ENCODE data around the gene IGFBP6. TPM values are rescaled to one million over a fixed set of nuclear protein-coding genes. Genes with fewer than 3 reads are reported as not detected.

The IGFBP6 gene
- 1 to 10 TPM; 3.7 to 6.4 TPM for total RNA-seq

GRCh38 chr12:53097564-53098353 lies at the start of gene IGFBP6:
Gene IGFBP6, plus strand, starts transcription at chr12:53097667. Its CDS starts 51 bp downstream, at chr12:53097718.
- Mint-ChIP-seq H3K4me3 (peak within 1 kb of the TSS; percentile 71), H3K27ac (no peak within 1 kb of the TSS), H3K27me3 (ENCODE audit: low read depth) (peaks cover 6% of the 10 kb centered on the region), H3K9me3 (no peaks in the 10 kb centered on the region), H3K4me1 (ENCODE audit: low read depth) (peaks cover 27% of the 10 kb centered on the region), H3K36me3 (ENCODE audit: low read depth) (no peaks in the 10 kb centered on the region)
- intact Hi-C loops (cut with micrococcal nuclease), result loop anchor here (5.0 kb wide), 1 partner anchor 405 kb away; the partner anchor contains the start of gene TARBP2
- DNase-seq, result peak; percentile 68
- CTCF ChIA-PET, result interaction anchor here (0.7 to 9.4 kb wide), 8 partner anchors 12 to 213 kb away, joined by 3 to 360 read pairs (median 4); partner anchors contain the start of gene SPRYD3

GRCh38 chr12:53048033-53048779 lies 49.3 kb upstream of the IGFBP6 start:
- Mint-ChIP-seq H3K4me1 (ENCODE audit: low read depth) (peaks cover 26% of the 10 kb centered on the region), H3K9me3 (no peaks in the 10 kb centered on the region), H3K4me3 (peak overlapping the region; percentile 9), H3K27ac (no peak overlapping the region), H3K27me3 (ENCODE audit: low read depth) (peaks cover 4% of the 10 kb centered on the region), H3K36me3 (ENCODE audit: low read depth) (no peaks in the 10 kb centered on the region)
- DNase-seq, result no peak
- intact Hi-C loops (cut with micrococcal nuclease), result loop anchor here (5.0 kb wide), 1 partner anchor 134 kb away; the partner anchor contains the start of genes CSAD and ZNF740
- CTCF ChIA-PET, result interaction anchor here (0.9 to 2.9 kb wide), 8 partner anchors 11 to 55 kb away, joined by 3 to 8 read pairs (median 4); partner anchors contain the start of gene SOAT2

- DNase-seq, result no peak
- CTCF ChIA-PET, result interaction anchor here (1.0 to 1.5 kb wide), 6 partner anchors 9 to 51 kb away, joined by 3 to 6 read pairs (median 4); no protein-coding TSS in a partner anchor
- Mint-ChIP-seq H3K27ac (no peak overlapping the region), H3K9me3 (no peaks in the 10 kb centered on the region), H3K4me3 (no peak overlapping the region), H3K36me3 (ENCODE audit: low read depth) (no peaks in the 10 kb centered on the region), H3K4me1 (ENCODE audit: low read depth) (peaks cover 30% of the 10 kb centered on the region), H3K27me3 (ENCODE audit: low read depth) (peaks cover 4% of the 10 kb centered on the region)
- intact Hi-C loops (cut with micrococcal nuclease), result loop anchor here (5.0 kb wide), 1 partner anchor 133 kb away; the partner anchor contains the start of genes CSAD and ZNF740
These were observed 48.6 kb upstream of the IGFBP6 start for GRCh38 chr12:53048780-53049401.

- CTCF ChIA-PET, result interaction anchor here (1.1 kb wide), 1 partner anchor 10 kb away, joined by 3 read pairs; no protein-coding TSS in a partner anchor
- peaks cover 4% of the 10 kb centered on the region for H3K27me3 Mint-ChIP-seq (ENCODE audit: low read depth)
- no peak within 1 kb of the TSS for H3K27ac Mint-ChIP-seq
- no peak for DNase-seq
- intact Hi-C loops (cut with micrococcal nuclease), result loop anchor here (5.0 kb wide), 1 partner anchor 133 kb away; the partner anchor contains the start of genes CSAD and ZNF740
- H3K36me3 Mint-ChIP-seq (ENCODE audit: low read depth), result no peaks in the 10 kb centered on the region
- peaks cover 34% of the 10 kb centered on the region for H3K4me1 Mint-ChIP-seq (ENCODE audit: low read depth)
- no peaks in the 10 kb centered on the region for H3K9me3 Mint-ChIP-seq
- H3K4me3 Mint-ChIP-seq, result no peak within 1 kb of the TSS
These were observed 47.7 kb upstream of the IGFBP6 start, which contains the start of gene TNS2 for GRCh38 chr12:53049571-53050318. Gene TNS2, plus strand, starts transcription at chr12:53050065. Its CDS starts 121 bp downstream, at chr12:53050186.

- intact Hi-C loops (cut with micrococcal nuclease), result no loop called here
These were observed 46.9 kb upstream of the IGFBP6 start for GRCh38 chr12:53050426-53051057.

GRCh38 chr12:53051058-53051880 lies 46.2 kb upstream of the IGFBP6 start:
- Mint-ChIP-seq H3K9me3 (no peaks in the 10 kb centered on the region), H3K27ac (no peak overlapping the region), H3K27me3 (ENCODE audit: low read depth) (no peaks in the 10 kb centered on the region), H3K4me3 (no peak overlapping the region), H3K36me3 (ENCODE audit: low read depth) (no peaks in the 10 kb centered on the region), H3K4me1 (ENCODE audit: low read depth) (peaks cover 26% of the 10 kb centered on the region)
- intact Hi-C loops (cut with micrococcal nuclease), result no loop called here
- DNase-seq, result no peak
- CTCF ChIA-PET, result interaction anchor here (0.9 to 1.6 kb wide), 3 partner anchors 15 to 48 kb away, joined by 3 to 7 read pairs (median 4); no protein-coding TSS in a partner anchor

More at GRCh38 chr12:53050426-53051057, 46.9 kb upstream of the IGFBP6 start:
- Mint-ChIP-seq H3K9me3 (no peaks in the 10 kb centered on the region), H3K36me3 (ENCODE audit: low read depth) (no peaks in the 10 kb centered on the region), H3K27me3 (ENCODE audit: low read depth) (peaks cover 4% of the 10 kb centered on the region), H3K4me3 (no peak overlapping the region), H3K27ac (no peak overlapping the region), H3K4me1 (ENCODE audit: low read depth) (peaks cover 32% of the 10 kb centered on the region)
- CTCF ChIA-PET, result interaction anchor here (0.9 to 1.6 kb wide), 3 partner anchors 15 to 49 kb away, joined by 3 to 7 read pairs (median 4); no protein-coding TSS in a partner anchor
- no peak for DNase-seq

- CTCF ChIA-PET, result interaction anchor here (1.0 to 1.6 kb wide), 3 partner anchors 14 to 47 kb away, joined by 3 to 7 read pairs (median 4); no protein-coding TSS in a partner anchor
- no peak overlapping the region for H3K27ac Mint-ChIP-seq
- no peaks in the 10 kb centered on the region for H3K36me3 Mint-ChIP-seq (ENCODE audit: low read depth)
- intact Hi-C loops (cut with micrococcal nuclease), result no loop called here
- no peaks in the 10 kb centered on the region for H3K27me3 Mint-ChIP-seq (ENCODE audit: low read depth)
- no peaks in the 10 kb centered on the region for H3K9me3 Mint-ChIP-seq
- H3K4me1 Mint-ChIP-seq (ENCODE audit: low read depth), result peaks cover 20% of the 10 kb centered on the region
- no peak for DNase-seq
- no peak overlapping the region for H3K4me3 Mint-ChIP-seq
These were observed 45.5 kb upstream of the IGFBP6 start for GRCh38 chr12:53051881-53052412.

- H3K27ac Mint-ChIP-seq, result no peak overlapping the region
- intact Hi-C loops (cut with micrococcal nuclease), result no loop called here
- H3K9me3 Mint-ChIP-seq, result no peaks in the 10 kb centered on the region
These were observed 44.8 kb upstream of the IGFBP6 start for GRCh38 chr12:53052419-53053217.

GRCh38 chr12:53053218-53054111 lies 44.0 kb upstream of the IGFBP6 start:
- peak overlapping the region; percentile 95 for H3K4me3 Mint-ChIP-seq
- CTCF ChIA-PET, result interaction anchor here (0.8 to 4.2 kb wide), 11 partner anchors 8 to 268 kb away, joined by 3 to 32 read pairs (median 4); partner anchors contain the start of gene AAAS
- peaks cover 20% of the 10 kb centered on the region for H3K4me1 Mint-ChIP-seq (ENCODE audit: low read depth)
- intact Hi-C loops (cut with micrococcal nuclease), result loop anchor here (1.0 kb wide), 2 partner anchors 26 to 47 kb away; partner anchors contain the start of genes EIF4B and SPRYD3
- no peaks in the 10 kb centered on the region for H3K36me3 Mint-ChIP-seq (ENCODE audit: low read depth)
- peak overlapping the region; percentile 83 for H3K27ac Mint-ChIP-seq
- no peaks in the 10 kb centered on the region for H3K27me3 Mint-ChIP-seq (ENCODE audit: low read depth)
- DNase-seq, result peak; percentile 79
- H3K9me3 Mint-ChIP-seq, result no peaks in the 10 kb centered on the region

More at GRCh38 chr12:53052419-53053217, 44.8 kb upstream of the IGFBP6 start:
- Mint-ChIP-seq H3K36me3 (ENCODE audit: low read depth) (no peaks in the 10 kb centered on the region), H3K4me1 (ENCODE audit: low read depth) (peaks cover 20% of the 10 kb centered on the region), H3K27me3 (ENCODE audit: low read depth) (no peaks in the 10 kb centered on the region), H3K4me3 (no peak overlapping the region)
- CTCF ChIA-PET, result interaction anchor here (1.0 to 4.2 kb wide), 5 partner anchors 8 to 53 kb away, joined by 3 to 32 read pairs (median 6); no protein-coding TSS in a partner anchor
- DNase-seq, result no peak

All from activated naive CD4-positive, alpha-beta T cell treated with anti-CD3 and anti-CD28 coated beads for 36 hours (primary cell).